MCF 10A (cell line): Measurements from ENCODE around the gene ABCC4. TPM values are rescaled to one million over a fixed set of nuclear protein-coding genes. Genes with fewer than 3 reads are reported as not detected.
A peak's percentile ranks its signal among the peaks of the same experiment; 100 is the strongest.

ENCODE experiments used
- BruUV-seq: library from RNA; stranded (reverse); fragments of 400-500 nt; replicated peaks from 2 replicates; lab custom pipeline; 2021; lab: Mats Ljungman, UMichigan
- CTCF ChIA-PET: fragments of 300-600 bp; sonication (Branson Sonifier 250); formaldehyde crosslinking; extraction: SDS; loops from one replicate; lab custom pipeline; 2021; ENCODE audit warnings: antibody characterized with exemption, inconsistent platforms; lab: Yijun Ruan, JAX
- POLR2A ChIA-PET: fragments of 300-600, 350-650 bp; sonication (Branson Sonifier 250); formaldehyde crosslinking; extraction: SDS; loops from one replicate; lab custom pipeline; 2020; ENCODE audit warnings: antibody characterized with exemption, inconsistent platforms; lab: Yijun Ruan, JAX
- DNase-seq: peaks from one replicate; pipeline ENCODE4 v3.0.0-alpha.2; 2018; ENCODE audit not compliant: unreplicated experiment
- H3K27ac Mint-ChIP-seq: one replicate; pipeline ENCODE4 v1.8.0; 2022; ENCODE audit warnings: mild to moderate bottlenecking, low read depth, mixed read lengths; ENCODE audit not compliant: unreplicated experiment
- H3K27me3 Mint-ChIP-seq: one replicate; pipeline ENCODE4 v1.8.0; 2022; ENCODE audit warnings: mixed read lengths; ENCODE audit not compliant: insufficient read depth, unreplicated experiment
- H3K36me3 Mint-ChIP-seq: one replicate; pipeline ENCODE4 v1.8.0; 2022; ENCODE audit warnings: mild to moderate bottlenecking, moderate library complexity, mixed read lengths; ENCODE audit not compliant: insufficient read depth, unreplicated experiment
- H3K4me1 Mint-ChIP-seq: one replicate; pipeline ENCODE4 v1.8.0; 2022; ENCODE audit warnings: mixed read lengths; ENCODE audit not compliant: insufficient read depth, unreplicated experiment
- H3K4me3 Mint-ChIP-seq: one replicate; pipeline ENCODE4 v1.8.0; 2022; ENCODE audit warnings: mild to moderate bottlenecking, moderate library complexity, mixed read lengths; ENCODE audit not compliant: unreplicated experiment
- H3K9me3 Mint-ChIP-seq: one replicate; pipeline ENCODE4 v1.8.0; 2022; ENCODE audit warnings: mixed read lengths; ENCODE audit not compliant: unreplicated experiment
- CTCF ChIP-seq: fragments of 200-600 bp; IDR thresholded peaks from one replicate; pipeline ENCODE4 v1.8.0; 2022; ENCODE audit warnings: antibody characterized with exemption, mild to moderate bottlenecking; ENCODE audit not compliant: unreplicated experiment
- intact Hi-C: fragments of 100-400 bp; cut with micrococcal nuclease; formaldehyde crosslinking; loops from 2 replicates; pipeline ENCODE4 v1.14.1; 2022
- total RNA-seq: library from RNA; stranded (reverse); gene quantifications from 2 replicates; pipeline ENCODE4 v1.2.3, GENCODE V29; 2022

ABCC4 gene
- total RNA-seq, 1 experiment from 2014 or later: 13.9 TPM

- ChIA-PET POLR2A (interaction anchor here (1.2 kb wide), 1 partner anchor 13 kb away, joined by 3 read pairs; no protein-coding TSS in a partner anchor), CTCF (interaction anchor here (0.6 to 0.7 kb wide), 2 partner anchors 1791 to 1865 kb away, joined by 3 to 4 read pairs; no protein-coding TSS in a partner anchor)
- BruUV-seq: no TSS peak
Measured at GRCh38 chr13:95216182-95216581, 85.1 kb downstream of the ABCC4 start.

GRCh38 chr13:95212983-95213850 lies 88.0 kb downstream of the ABCC4 start:
- ChIA-PET POLR2A (interaction anchor here (0.6 kb wide), 1 partner anchor 317 kb away, joined by 3 read pairs; no protein-coding TSS in a partner anchor), CTCF (interaction anchor here (0.9 kb wide), 1 partner anchor 168 kb away, joined by 4 read pairs; no protein-coding TSS in a partner anchor)
- intact Hi-C loops: no loop called here
- no peak overlapping the region for H3K27ac Mint-ChIP-seq
- no peaks in the 10 kb centered on the region for H3K9me3 Mint-ChIP-seq
- no peak for DNase-seq
- no peak overlapping the region for H3K4me3 Mint-ChIP-seq
- peaks cover 7% of the 10 kb centered on the region for H3K36me3 Mint-ChIP-seq
- no peaks in the 10 kb centered on the region for H3K27me3 Mint-ChIP-seq
- TF ChIP-seq CTCF: no peak
- H3K4me1 Mint-ChIP-seq: no peaks in the 10 kb centered on the region
- BruUV-seq: no TSS peak

More at GRCh38 chr13:95216182-95216581, 85.1 kb downstream of the ABCC4 start:
- H3K4me3 Mint-ChIP-seq: no peak overlapping the region
- H3K27ac Mint-ChIP-seq: no peak overlapping the region
- no peak for DNase-seq
- H3K4me1 Mint-ChIP-seq: no peaks in the 10 kb centered on the region
- intact Hi-C loops: no loop called here
- TF ChIP-seq CTCF: no peak
- no peaks in the 10 kb centered on the region for H3K9me3 Mint-ChIP-seq
- H3K36me3 Mint-ChIP-seq: peaks cover 4% of the 10 kb centered on the region
- no peaks in the 10 kb centered on the region for H3K27me3 Mint-ChIP-seq

GRCh38 chr13:95209109-95209508 lies 92.1 kb downstream of the ABCC4 start:
- TF ChIP-seq CTCF: no peak
- intact Hi-C loops: no loop called here
- Mint-ChIP-seq H3K4me1 (no peaks in the 10 kb centered on the region), H3K27ac (no peak overlapping the region), H3K4me3 (no peak overlapping the region), H3K9me3 (no peaks in the 10 kb centered on the region), H3K27me3 (no peaks in the 10 kb centered on the region), H3K36me3 (peaks cover 26% of the 10 kb centered on the region)
- ChIA-PET CTCF (interaction anchor here (0.6 to 2.7 kb wide), 3 partner anchors 20 to 275 kb away, joined by 4 to 13 read pairs (median 5); no protein-coding TSS in a partner anchor), POLR2A (no interaction called here)
- BruUV-seq: no TSS peak
- DNase-seq: no peak

GRCh38 chr13:95207769-95208366 lies 93.4 kb downstream of the ABCC4 start:
- no TSS peak for BruUV-seq
- intact Hi-C loops: no loop called here
- H3K36me3 Mint-ChIP-seq: peaks cover 26% of the 10 kb centered on the region

More at GRCh38 chr13:95207769-95208366, 93.4 kb downstream of the ABCC4 start:
- Mint-ChIP-seq H3K4me1 (no peaks in the 10 kb centered on the region), H3K9me3 (no peaks in the 10 kb centered on the region), H3K27me3 (no peaks in the 10 kb centered on the region), H3K27ac (peak overlapping the region; percentile 13), H3K4me3 (no peak overlapping the region)
- CTCF ChIA-PET: interaction anchor here (0.7 to 2.7 kb wide), 3 partner anchors 16 to 268 kb away, joined by 3 to 13 read pairs (median 5); no protein-coding TSS in a partner anchor
- DNase-seq: no peak
- no peak for TF ChIP-seq CTCF
- POLR2A ChIA-PET: no interaction called here
